T-cell (primary cell): Measurements from ENCODE around the gene MRGPRX3. TPM values are rescaled to one million over a fixed set of nuclear protein-coding genes. Genes with fewer than 3 reads are reported as not detected.
A peak's percentile ranks its signal among the peaks of the same experiment; 100 is the strongest.
"Not testable (repeated sequence)": the region's sequence is repeated elsewhere in the genome, so short reads cannot be mapped to it uniquely, and the experiment has no call there.

Experiments
- ATAC-seq, 4 experiments: fragments of 200-7000 bp in 3 of 4; fragments of 150-1000 bp in 1 of 4; cut with Tn5 transposase; replicated peaks in 1 of 4; 1 replicate in 3 of 4; 2 replicates in 1 of 4; pipeline ENCODE4 v1.10.0; 2021; ENCODE audit warnings: moderate library complexity in 3 of 4, mild to moderate bottlenecking in 2 of 4, moderate number of reproducible peaks in 1 of 4
- CTCF ChIA-PET, 2 donors: fragments of 300-600 bp; sonication (Branson Sonifier 250); formaldehyde crosslinking; loops; one replicate each; lab custom pipeline; 2022; ENCODE audit warnings: antibody characterized with exemption in 2 of 2; lab: Charles Lee
- POLR2A ChIA-PET, 2 donors: fragments of 300-600 bp; sonication (Branson Sonifier 250); formaldehyde crosslinking; loops; one replicate each; lab custom pipeline; 2022; ENCODE audit warnings: antibody characterized with exemption in 2 of 2; lab: Charles Lee
- DNase-seq, 35 experiments: peaks; one replicate each; pipeline versions ENCODE4 v3.0.0 to v3.0.0-alpha.2; 2013 to 2023
- H3K27ac ChIP-seq: one replicate; pipeline ENCODE4 v1.5.1; 2013; ENCODE audit warnings: low read length
- H3K27me3 ChIP-seq, 2 experiments: replicated peaks in 1 of 2; 1 replicate in 1 of 2; 2 replicates in 1 of 2; pipeline versions ENCODE4 v1.6.1 to v1.7.0; 2013; ENCODE audit warnings: low read length in 1 of 2, mixed read lengths in 1 of 2; ENCODE audit not compliant: control insufficient read depth in 2 of 2, insufficient read depth in 2 of 2; ENCODE audit errors: extremely low read depth in 1 of 2
- H3K36me3 ChIP-seq, 2 donors: 1 replicate in 1 of 2; 2 replicates in 1 of 2; pipeline versions ENCODE4 v1.6.1 to v1.7.0; 2013; ENCODE audit warnings: low read length in 1 of 2; ENCODE audit not compliant: control insufficient read depth in 2 of 2, insufficient read depth in 1 of 2; ENCODE audit errors: extremely low read depth in 1 of 2
- H3K4me1 ChIP-seq, 2 experiments: 1 replicate in 1 of 2; 2 replicates in 1 of 2; pipeline versions ENCODE4 v1.6.1 to v1.7.0; 2013; ENCODE audit warnings: low read length in 2 of 2, mixed read lengths in 1 of 2; ENCODE audit not compliant: insufficient read depth in 2 of 2, control insufficient read depth in 1 of 2; ENCODE audit errors: extremely low read depth in 1 of 2
- H3K4me3 ChIP-seq, 2 donors: 1 replicate in 1 of 2; 2 replicates in 1 of 2; pipeline versions ENCODE4 v1.5.1 to v1.7.0; 2013; ENCODE audit warnings: mild to moderate bottlenecking in 2 of 2, low read length in 1 of 2, moderate library complexity in 1 of 2; ENCODE audit not compliant: control insufficient read depth in 1 of 2; ENCODE audit errors: extremely low read depth in 1 of 2
- H3K9me3 ChIP-seq: 2 replicates; pipeline ENCODE4 v1.7.0; 2013
- H3K27ac Mint-ChIP-seq, 2 donors: one replicate each; pipeline ENCODE4 v1.8.0; 2020 to 2021; ENCODE audit warnings: mild to moderate bottlenecking in 2 of 2, mixed read lengths in 2 of 2
- H3K27me3 Mint-ChIP-seq, 2 donors: one replicate each; pipeline ENCODE4 v1.8.0; 2021 to 2022; ENCODE audit warnings: mixed read lengths in 2 of 2
- H3K36me3 Mint-ChIP-seq: one replicate; pipeline ENCODE4 v1.8.0; 2021; ENCODE audit warnings: mixed read lengths
- H3K4me1 Mint-ChIP-seq, 3 donors: one replicate each; pipeline ENCODE4 v1.8.0; 2020 to 2022; ENCODE audit warnings: mixed read lengths in 3 of 3, mild to moderate bottlenecking in 1 of 3
- H3K4me3 Mint-ChIP-seq, 3 donors: one replicate each; pipeline ENCODE4 v1.8.0; 2020 to 2022; ENCODE audit warnings: mild to moderate bottlenecking in 3 of 3, mixed read lengths in 3 of 3, moderate library complexity in 3 of 3
- H3K9me3 Mint-ChIP-seq, 3 donors: one replicate each; pipeline ENCODE4 v1.8.0; 2020 to 2022; ENCODE audit warnings: mixed read lengths in 3 of 3
- WGBS: methylation state at CpG from one replicate; pipeline ENCODE4 v1.1.5; 2013; ENCODE audit warnings: missing lambda C conversion rate; ENCODE audit not compliant: insufficient coverage; 5-methylcytosine and 5-hydroxymethylcytosine counted together
- total RNA-seq, 35 experiments: library from RNA in 6 of 35; stranded (reverse) in 6 of 35; fragments of 120-200 nt in 1 of 35; gene quantifications; one replicate each; pipeline versions ENCODE4 v1.2.1 to v1.2.4 and lab custom pipeline; 2013 to 2026

The MRGPRX3 gene
- total RNA-seq, 5 donors from 2014 or later (not counting 1 experiment from before 2014, with no cell fraction given): not detected

- Histone ChIP-seq H3K36me3 (no peaks in the 10 kb centered on the region), H3K4me3 (no peak overlapping the region), H3K27ac (no peak overlapping the region), H3K27me3 (peaks cover 0 to 15% of the 10 kb centered on the region in 2 experiments), H3K9me3 (no peaks in the 10 kb centered on the region), H3K4me1 (no peaks in the 10 kb centered on the region)
- 0% methylated on average over 2 of the region's 9 CpGs for WGBS
- ChIA-PET CTCF (interaction anchor here (0.5 to 2.0 kb wide), 30 partner anchors 9 to 712 kb away, joined by 3 to 20 read pairs (median 4); partner anchors contain the start of gene SAAL1 (in 2 of the 2)), POLR2A (no interaction called here)
- H3K27me3 Mint-ChIP-seq: peaks cover 25 to 37% of the 10 kb centered on the region in 2 donors
- no peaks in the 10 kb centered on the region for H3K9me3 Mint-ChIP-seq
- H3K4me1 Mint-ChIP-seq: peaks cover 0 to 4% (median 3%) of the 10 kb centered on the region in 3 donors
- DNase-seq (peak; percentile 10 to 80 (median 52)), ATAC-seq (peak; percentile 85 to 88 (median 86))
- H3K36me3 Mint-ChIP-seq: no peaks in the 10 kb centered on the region
- no peak overlapping the region for H3K4me3 Mint-ChIP-seq
- H3K27ac Mint-ChIP-seq: no peak overlapping the region
These were observed 16.8 kb upstream of the MRGPRX3 start for GRCh38 chr11:18115360-18116127.

DNA sequence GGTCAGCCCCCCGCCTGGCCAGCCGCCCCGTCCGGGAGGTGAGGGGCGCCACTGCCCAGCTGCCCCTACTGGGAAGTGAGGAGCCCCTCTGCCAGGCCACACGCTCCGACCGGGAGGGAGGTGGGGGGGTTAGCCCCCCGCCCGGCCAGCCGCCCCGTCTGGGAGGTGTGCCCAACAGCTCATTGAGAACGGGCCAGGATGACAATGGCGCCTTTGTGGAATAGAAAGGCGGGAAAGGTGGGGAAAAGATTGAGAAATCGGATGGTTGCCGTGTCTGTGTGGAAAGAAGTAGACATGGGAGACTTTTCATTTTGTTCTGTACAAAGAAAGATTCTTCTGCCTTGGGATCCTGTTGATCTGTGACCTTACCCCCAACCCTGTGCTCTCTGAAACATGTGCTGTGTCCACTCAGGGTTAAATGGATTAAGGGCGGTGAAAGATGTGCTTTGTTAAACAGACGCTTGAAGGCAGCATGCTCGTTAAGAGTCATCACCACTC is 11.0 kb upstream of the MRGPRX3 start:
- H3K27ac Mint-ChIP-seq, POLR2A ChIA-PET, H3K36me3 ChIP-seq, H3K36me3 Mint-ChIP-seq, DNase-seq, H3K4me3 ChIP-seq, H3K4me1 Mint-ChIP-seq, H3K9me3 ChIP-seq, H3K9me3 Mint-ChIP-seq, H3K27me3 ChIP-seq, ATAC-seq, H3K4me1 ChIP-seq, H3K4me3 Mint-ChIP-seq, H3K27ac ChIP-seq: not testable (repeated sequence)
- 92% methylated on average over 9 of the region's 20 CpGs for WGBS
- H3K27me3 Mint-ChIP-seq: peaks cover 10 to 23% of the 10 kb centered on the region in 2 donors
- CTCF ChIA-PET: interaction anchor here in 1 of 2 donors (0.6 to 0.7 kb wide), 2 partner anchors 131 to 235 kb away, joined by 3 to 4 read pairs; no protein-coding TSS in a partner anchor

GRCh38 chr11:18131115-18131514 is 1.3 kb upstream of the MRGPRX3 start:
- H3K27ac Mint-ChIP-seq, POLR2A ChIA-PET, H3K4me1 ChIP-seq, H3K36me3 ChIP-seq, H3K27me3 ChIP-seq, ATAC-seq, H3K4me1 Mint-ChIP-seq, H3K27ac ChIP-seq, H3K9me3 Mint-ChIP-seq, H3K36me3 Mint-ChIP-seq, CTCF ChIA-PET, H3K4me3 Mint-ChIP-seq, H3K4me3 ChIP-seq, DNase-seq, H3K9me3 ChIP-seq: not testable (repeated sequence)
- WGBS: no CpG with 5 or more reads among the region's 4 CpGs
- H3K27me3 Mint-ChIP-seq: peaks cover 45 to 48% of the 10 kb centered on the region in 2 donors

GRCh38 chr11:18135308-18135707 is 2.9 kb downstream of the MRGPRX3 start:
- Histone ChIP-seq H3K4me1 (no peaks in the 10 kb centered on the region), H3K36me3 (no peaks in the 10 kb centered on the region), H3K27ac (no peak overlapping the region), H3K9me3 (no peaks in the 10 kb centered on the region), H3K27me3 (peaks cover 0 to 7% of the 10 kb centered on the region in 2 experiments), H3K4me3 (no peak overlapping the region)
- ATAC-seq: no peak
- WGBS: no CpG with 5 or more reads among the region's 2 CpGs
- Mint-ChIP-seq H3K4me3 (no peak overlapping the region), H3K27me3 (peaks cover 32 to 41% of the 10 kb centered on the region in 2 donors), H3K27ac (no peak overlapping the region), H3K36me3 (no peaks in the 10 kb centered on the region), H3K9me3 (no peaks in the 10 kb centered on the region), H3K4me1 (no peaks in the 10 kb centered on the region)
- DNase-seq: no peak
- POLR2A ChIA-PET: no interaction called here
- CTCF ChIA-PET: no interaction called here

GRCh38 chr11:18137186-18137800 is 4.9 kb downstream of the MRGPRX3 start:
- Histone ChIP-seq H3K4me1 (no peaks in the 10 kb centered on the region), H3K4me3 (no peak overlapping the region), H3K36me3 (no peaks in the 10 kb centered on the region), H3K27ac (no peak overlapping the region), H3K27me3 (peaks cover 0 to 7% of the 10 kb centered on the region in 2 experiments), H3K9me3 (no peaks in the 10 kb centered on the region)
- Mint-ChIP-seq H3K36me3 (no peaks in the 10 kb centered on the region), H3K27me3 (peaks cover 34 to 39% of the 10 kb centered on the region in 2 donors), H3K4me1 (no peaks in the 10 kb centered on the region), H3K27ac (no peak overlapping the region), H3K4me3 (no peak overlapping the region), H3K9me3 (no peaks in the 10 kb centered on the region)
- 93% methylated on average over 25 of the region's 29 CpGs for WGBS
- CTCF ChIA-PET: no interaction called here
- DNase-seq (no peak), ATAC-seq (no peak)
- POLR2A ChIA-PET: no interaction called here

DNA sequence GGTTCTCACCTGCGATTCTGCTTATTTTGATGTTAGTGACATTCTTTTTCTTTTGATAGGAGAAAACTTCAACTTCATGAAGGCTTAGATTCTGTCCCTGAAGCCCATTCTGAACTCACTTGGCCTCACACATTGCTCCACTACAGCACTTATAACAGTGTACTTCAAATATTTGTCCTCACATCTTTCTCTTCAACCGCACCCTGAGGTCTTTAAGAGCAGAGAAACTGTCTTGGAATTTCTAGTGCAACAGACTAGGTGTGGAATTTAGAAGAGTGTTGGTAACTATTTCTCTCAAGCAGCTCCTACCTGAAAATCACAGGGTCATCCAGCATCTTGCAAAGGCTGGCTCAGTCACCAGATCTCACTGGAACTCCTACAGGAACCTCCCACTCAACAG is 7.8 kb downstream of the MRGPRX3 start:
- no peaks in the 10 kb centered on the region for H3K4me1 ChIP-seq
- Mint-ChIP-seq H3K27me3 (peaks cover 37 to 42% of the 10 kb centered on the region in 2 donors), H3K27ac (no peak overlapping the region), H3K9me3 (no peaks in the 10 kb centered on the region), H3K4me3 (no peak overlapping the region), H3K36me3 (no peaks in the 10 kb centered on the region), H3K4me1 (no peaks in the 10 kb centered on the region)
- DNase-seq (no peak), ATAC-seq (no peak)
- ChIA-PET CTCF (no interaction called here), POLR2A (no interaction called here)
- no peak overlapping the region for H3K27ac ChIP-seq
- H3K9me3 ChIP-seq: no peaks in the 10 kb centered on the region
- no peaks in the 10 kb centered on the region for H3K36me3 ChIP-seq
- H3K4me3 ChIP-seq: no peak overlapping the region
- peaks cover 2 to 7% of the 10 kb centered on the region in 2 experiments for H3K27me3 ChIP-seq
- WGBS: no CpG with 5 or more reads among the region's 2 CpGs
